ENCODE data around the gene FSTL3. TPM values are rescaled to one million over a fixed set of nuclear protein-coding genes. Genes with fewer than 3 reads are reported as not detected.

FSTL3 gene
- total RNA-seq, 1 experiment from 2014 or later: 6.8 TPM

DNA sequence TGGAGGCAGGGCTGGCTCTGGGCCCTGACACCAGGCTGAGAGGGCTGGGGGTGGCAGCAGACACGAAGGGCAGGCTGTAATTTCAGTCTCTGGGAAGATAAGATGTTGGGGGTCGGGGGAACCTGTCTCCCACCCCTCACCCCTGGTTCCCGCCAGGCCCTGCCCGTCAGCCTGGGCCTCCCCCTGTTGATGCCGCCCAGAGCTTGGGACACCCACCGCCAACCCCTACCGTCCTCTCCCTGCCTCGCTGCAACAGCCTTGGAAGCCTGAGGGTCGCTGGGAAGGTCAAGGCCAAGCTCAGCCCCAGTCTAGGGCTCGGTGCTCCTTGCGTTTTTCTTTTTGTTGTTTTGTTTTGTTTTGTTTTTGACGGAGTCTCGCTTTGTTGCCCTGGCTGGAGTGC, 47.1 kb downstream of the FSTL3 start:
- TF ChIP-seq CTCF (conservative IDR thresholded peaks at IDR 0.05): no peak
- H4K5ac ChIP-seq (ENCODE audit: insufficient read length, low read depth, low read length): no peak overlapping the region
- H3T11ph ChIP-seq (ENCODE audit: low read length): no peak overlapping the region
- H3K4me1 ChIP-seq (ENCODE audit: insufficient read depth, low read length): no peaks in the 10 kb centered on the region
- no peak overlapping the region for H2BK20ac ChIP-seq (ENCODE audit: low read depth, low read length, poor library complexity, severe bottlenecking)
- H4K91ac ChIP-seq (ENCODE audit: insufficient read length, low read depth, low read length): no peak overlapping the region
- H2AFZ ChIP-seq (ENCODE audit: low read length): no peak overlapping the region
- WGBS (ENCODE audit: extremely low coverage, insufficient read length, low lambda C conversion rate): no CpG with 5 or more reads among the region's 13 CpGs
- Mint-ChIP-seq H3K27me3 (ENCODE audit: low read depth) (no peaks in the 10 kb centered on the region), H3K4me3 (no peak overlapping the region), H3K9me3 (no peaks in the 10 kb centered on the region), H3K4me1 (peaks cover 4 to 6% of the 10 kb centered on the region in 2 experiments; a peak in 3 of 4 replicates), H3K36me3 (ENCODE audit: insufficient read depth in 1 of 3, low read depth in 3 of 3) (peaks cover 2 to 5% (median 5%) of the 10 kb centered on the region in 3 experiments; a peak in 6 of 7 replicates), H3K27ac (no peak overlapping the region)
- H3K4me2 ChIP-seq (ENCODE audit: insufficient read depth, insufficient read length, low read length): no peak overlapping the region
- no peaks in the 10 kb centered on the region for H4K20me1 ChIP-seq (ENCODE audit: control insufficient read depth, insufficient read depth, insufficient read length)
- H2BK120ac ChIP-seq (ENCODE audit: low read depth, low read length, poor library complexity, severe bottlenecking): no peak overlapping the region
- no peaks in the 10 kb centered on the region for H3K27me3 ChIP-seq (ENCODE audit: insufficient read depth, low read length)
- H3K18ac ChIP-seq (ENCODE audit: insufficient read length, low read depth, low read length): no peak overlapping the region
- H3K56ac ChIP-seq (ENCODE audit: insufficient read length, low read depth, low read length): no peak overlapping the region
- H2AK5ac ChIP-seq (ENCODE audit: insufficient read length, low read length): no peak overlapping the region
- no peak overlapping the region for H3K9ac ChIP-seq (ENCODE audit: extremely low read depth, insufficient read length, low read length)
- H2BK12ac ChIP-seq (ENCODE audit: insufficient read length, low read depth, low read length): no peak overlapping the region
- no peaks in the 10 kb centered on the region for H3K23me2 ChIP-seq (ENCODE audit: insufficient read length, low read depth, low read length, poor library complexity, severe bottlenecking)
- H3K79me1 ChIP-seq (ENCODE audit: insufficient read depth, low read depth, low read length, poor library complexity, severe bottlenecking): no peaks in the 10 kb centered on the region
- no peak for DNase-seq
- no peak overlapping the region for H2BK15ac ChIP-seq (ENCODE audit: low read depth, low read length)
- no peak overlapping the region for H4K8ac ChIP-seq (replicated peaks; ENCODE audit: insufficient read length, low read depth, low read length)
- no peak overlapping the region for H3K23ac ChIP-seq (ENCODE audit: insufficient read length, low read depth, low read length)
- H2BK5ac ChIP-seq (ENCODE audit: insufficient read length, low read length): no peak overlapping the region
- H3K27ac ChIP-seq (ENCODE audit: insufficient read length, low read depth, low read length): no peak overlapping the region
- H3K79me2 ChIP-seq (ENCODE audit: insufficient read depth, low read length): no peaks in the 10 kb centered on the region
- no peak overlapping the region; the same call in 1 of the 2 replicates for H3K14ac ChIP-seq (ENCODE audit: insufficient read depth, low read length)
- no peak overlapping the region for H3K4ac ChIP-seq (ENCODE audit: low read depth, low read length)
- no peaks in the 10 kb centered on the region for H3K9me3 ChIP-seq (ENCODE audit: control insufficient read depth, low read depth, low read length)

Data from H9 (cell line).